Heart left ventricle (tissue), 13 donors: ENCODE measurements around the gene KCNC1.
A peak's percentile ranks its signal among the peaks of the same experiment; 100 is the strongest.

Source experiments
- POLR2A ChIP-seq, 2 donors: fragments of 450-650 bp; IDR thresholded peaks; one replicate each; pipeline ENCODE4 v1.6.1; 2017; ENCODE audit warnings: antibody characterized with exemption in 2 of 2, mild to moderate bottlenecking in 2 of 2, moderate library complexity in 2 of 2
- TF ChIP-seq, protein P1 (sequence below), 12 donors: fragments of 200-600 bp; sonication (generic) in 4 of 12; IDR thresholded peaks; one replicate each; pipeline versions ENCODE4 v1.5.0 to v1.8.0; 2018 to 2022; ENCODE audit warnings: antibody characterized with exemption in 12 of 12, mild to moderate bottlenecking in 5 of 12
- donor health status: ischemic (EF 13 %, LVEDD 7.1; RV severe dilation, severe dysfunction).
- donor health status: DM: no; HTN: yes; CAD: no.
- donor health status: DM: no; HTN: no; CAD: no.
- donor health status: ischemic (EF 25% LVEDD 6.9; RV normal size, moderate dysfunction).
- donor health status: ischemic (EF 25% LVEDD 5.7; RV mildly dilated, moderate dysfunction).
- donor health status: ischemic (EF 35%, LVEDD 5.7; RV mildly dilated, moderate dysfunction).
- donor health status: nonischemic (EF 11% LVEDD 7.7; RV severe dilation, severe dysfunction).
- donor health status: DM: yes; HTN: yes; CAD: no.
- donor health status: PGD.
- donor health status: ischemic (EF 29% LVEDD 5.4; RV normal size, mild dysfunction).
- donor health status: nonischemic (EF 23%, LVEDD 6.1; RV moderate dilation, normal function).

DNA sequence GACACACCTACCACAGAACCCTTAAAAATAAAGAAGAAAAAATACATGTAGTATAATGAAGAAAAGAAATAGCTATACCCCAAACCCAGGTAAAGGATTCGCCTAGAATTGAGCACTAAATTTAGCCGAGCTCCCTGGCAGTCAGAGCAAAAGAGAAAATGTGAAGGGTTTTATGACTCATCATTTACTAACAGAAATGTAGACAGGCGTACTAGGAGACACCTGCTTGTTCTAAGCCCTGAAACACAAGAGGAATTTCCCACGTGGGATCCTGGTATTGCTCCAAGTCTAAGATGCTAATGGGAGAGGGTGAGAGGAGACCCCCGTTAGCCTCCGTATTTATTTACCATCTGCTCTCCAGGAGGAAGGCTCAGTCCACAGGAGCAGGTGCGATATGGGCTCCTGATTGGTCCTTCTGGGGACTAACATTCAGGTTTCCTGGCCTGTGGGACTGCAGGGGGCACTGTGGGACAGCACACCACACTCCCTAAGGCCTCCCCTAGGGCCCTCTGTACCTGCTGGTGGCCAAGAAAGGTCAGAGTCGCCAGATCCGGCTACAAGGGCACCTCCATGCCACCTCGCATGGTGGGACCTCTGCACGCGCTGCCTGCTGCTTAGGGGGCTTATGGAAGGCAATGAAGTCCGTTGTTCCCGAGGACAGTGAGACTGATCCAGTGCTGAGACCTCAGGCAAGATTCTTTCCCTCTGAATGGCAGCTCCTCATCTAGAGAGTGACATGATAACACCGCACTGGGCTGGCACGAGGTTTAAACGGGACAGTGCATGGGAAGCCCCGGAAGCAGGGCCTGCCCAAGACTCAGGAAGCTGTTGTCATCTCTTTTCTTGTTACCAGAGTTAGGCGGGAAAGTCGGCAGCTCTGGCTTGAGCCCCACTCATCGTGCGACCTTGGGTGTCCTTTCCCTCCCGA, 25.8 kb downstream of the KCNC1 start:
- TF ChIP-seq, protein P1, sequence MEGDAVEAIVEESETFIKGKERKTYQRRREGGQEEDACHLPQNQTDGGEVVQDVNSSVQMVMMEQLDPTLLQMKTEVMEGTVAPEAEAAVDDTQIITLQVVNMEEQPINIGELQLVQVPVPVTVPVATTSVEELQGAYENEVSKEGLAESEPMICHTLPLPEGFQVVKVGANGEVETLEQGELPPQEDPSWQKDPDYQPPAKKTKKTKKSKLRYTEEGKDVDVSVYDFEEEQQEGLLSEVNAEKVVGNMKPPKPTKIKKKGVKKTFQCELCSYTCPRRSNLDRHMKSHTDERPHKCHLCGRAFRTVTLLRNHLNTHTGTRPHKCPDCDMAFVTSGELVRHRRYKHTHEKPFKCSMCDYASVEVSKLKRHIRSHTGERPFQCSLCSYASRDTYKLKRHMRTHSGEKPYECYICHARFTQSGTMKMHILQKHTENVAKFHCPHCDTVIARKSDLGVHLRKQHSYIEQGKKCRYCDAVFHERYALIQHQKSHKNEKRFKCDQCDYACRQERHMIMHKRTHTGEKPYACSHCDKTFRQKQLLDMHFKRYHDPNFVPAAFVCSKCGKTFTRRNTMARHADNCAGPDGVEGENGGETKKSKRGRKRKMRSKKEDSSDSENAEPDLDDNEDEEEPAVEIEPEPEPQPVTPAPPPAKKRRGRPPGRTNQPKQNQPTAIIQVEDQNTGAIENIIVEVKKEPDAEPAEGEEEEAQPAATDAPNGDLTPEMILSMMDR (IDR thresholded peaks at IDR 0.05), result peak; percentile 39 to 73 (median 62)
- TF ChIP-seq POLR2A (IDR thresholded peaks at IDR 0.05), result no peak
